NT2/D1 (cell line): ENCODE data around the gene GSN.

Experiments
- YY1 ChIP-seq: IDR thresholded peaks from 2 replicates; pipeline ENCODE4 v1.6.1; 2011; ENCODE audit not compliant: insufficient read length, insufficient read depth
- ZNF274 ChIP-seq: IDR thresholded peaks from 2 replicates; pipeline ENCODE4 v1.6.1; 2011; ENCODE audit warnings: mild to moderate bottlenecking, low read depth, low read length

DNA sequence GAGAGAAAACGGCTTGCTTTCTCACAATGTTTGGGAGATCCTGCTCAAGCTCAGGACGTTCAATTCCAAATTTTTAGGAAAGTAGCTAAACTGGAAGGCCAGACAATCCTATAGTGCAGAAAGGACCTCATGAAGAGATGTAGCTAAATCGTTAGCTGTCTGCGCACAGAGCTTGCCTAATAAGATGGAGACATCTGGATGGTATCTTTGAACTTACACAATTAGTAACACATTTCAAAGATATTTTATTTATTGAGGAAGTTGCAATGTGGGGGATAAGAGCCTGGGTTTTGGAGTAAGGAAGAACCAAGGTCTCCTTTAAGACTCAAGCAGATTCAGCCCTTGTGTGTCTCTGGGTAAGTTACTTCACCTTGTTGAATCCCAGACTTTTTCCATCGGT lies 37.7 kb upstream of the GSN start:
- no peak for TF ChIP-seq YY1
- no peak for TF ChIP-seq ZNF274
